Stimulated activated CD8-positive, alpha-beta memory T cell treated with anti-CD3 and anti-CD28 coated beads, Interleukin-4, amount 100 ng/mL, for 24 hours (primary cell): Measurements from ENCODE around the gene PSMA5.

ENCODE experiments used
- DNase-seq: peaks from one replicate; pipeline ENCODE4 v3.0.0-alpha.2; 2020; ENCODE audit warnings: low read depth

Gene PSMA5

GRCh38 chr1:109367626-109368025, 58.6 kb downstream of the PSMA5 start:
- no peak for DNase-seq

GRCh38 chr1:109365642-109366204, 60.5 kb downstream of the PSMA5 start:
- no peak for DNase-seq

GRCh38 chr1:109361649-109362048, 64.6 kb downstream of the PSMA5 start:
- no peak for DNase-seq

- no peak for DNase-seq
Observed at GRCh38 chr1:109361069-109361468, 65.2 kb downstream of the PSMA5 start.

- no peak for DNase-seq
Observed at GRCh38 chr1:109357616-109358015, 68.6 kb downstream of the PSMA5 start.

- no peak for DNase-seq
Observed at GRCh38 chr1:109356915-109357314, 69.3 kb downstream of the PSMA5 start.

GRCh38 chr1:109356505-109356904, 69.7 kb downstream of the PSMA5 start:
- DNase-seq: no peak

GRCh38 chr1:109354929-109355328, 71.3 kb downstream of the PSMA5 start:
- no peak for DNase-seq

GRCh38 chr1:109351457-109351856, 74.8 kb downstream of the PSMA5 start:
- DNase-seq: no peak

GRCh38 chr1:109350655-109351054, 75.6 kb downstream of the PSMA5 start:
- no peak for DNase-seq

GRCh38 chr1:109350182-109350581, 76.1 kb downstream of the PSMA5 start:
- DNase-seq: no peak
